ENCODE data around the gene CISD1. TPM values are rescaled to one million over a fixed set of nuclear protein-coding genes. Genes with fewer than 3 reads are reported as not detected.

CISD1 gene
- total RNA-seq, 6 experiments from 2014 or later, result 25.2 to 40.9 (median 26.4) TPM

GRCh38 chr10:58322072-58322834 lies 53.3 kb downstream of the CISD1 start:
- Histone ChIP-seq H3K9me3 (no peaks in the 10 kb centered on the region), H3K27me3 (no peaks in the 10 kb centered on the region), H3K4me3 (no peak overlapping the region), H3K4me1 (no peaks in the 10 kb centered on the region), H3K27ac (no peak overlapping the region), H3K36me3 (no peaks in the 10 kb centered on the region)
- 3% methylated on average over 3 of the region's 3 CpGs for WGBS (ENCODE audit: insufficient coverage, low coverage, low lambda C conversion rate, missing lambda C conversion rate)
- intact Hi-C loops (cut with DNase I), result no loop called here
- DNase-seq, result peak in 1 of 3 donors; percentile 28
- TF ChIP-seq POLR2A (IDR thresholded peaks at IDR 0.05), result no peak
- TF ChIP-seq CTCF (IDR thresholded peaks at IDR 0.05), result no peak
- ATAC-seq, result peak; percentile 56 to 92 (median 80)

- Histone ChIP-seq H3K4me1 (no peaks in the 10 kb centered on the region), H3K27me3 (no peaks in the 10 kb centered on the region), H3K36me3 (no peaks in the 10 kb centered on the region), H3K27ac (no peak overlapping the region), H3K9me3 (no peaks in the 10 kb centered on the region), H3K4me3 (no peak overlapping the region)
- DNase-seq, result no peak
- 55% methylated on average over 1 of the region's 1 CpG for WGBS (ENCODE audit: insufficient coverage, low coverage, low lambda C conversion rate, missing lambda C conversion rate)
- TF ChIP-seq CTCF (IDR thresholded peaks at IDR 0.05) (no peak), POLR2A (IDR thresholded peaks at IDR 0.05) (no peak)
- peak in 1 of 4 donors; percentile 13 for ATAC-seq
- intact Hi-C loops (cut with DNase I), result no loop called here
These were observed 53.9 kb downstream of the CISD1 start for GRCh38 chr10:58322835-58323209.

DNA sequence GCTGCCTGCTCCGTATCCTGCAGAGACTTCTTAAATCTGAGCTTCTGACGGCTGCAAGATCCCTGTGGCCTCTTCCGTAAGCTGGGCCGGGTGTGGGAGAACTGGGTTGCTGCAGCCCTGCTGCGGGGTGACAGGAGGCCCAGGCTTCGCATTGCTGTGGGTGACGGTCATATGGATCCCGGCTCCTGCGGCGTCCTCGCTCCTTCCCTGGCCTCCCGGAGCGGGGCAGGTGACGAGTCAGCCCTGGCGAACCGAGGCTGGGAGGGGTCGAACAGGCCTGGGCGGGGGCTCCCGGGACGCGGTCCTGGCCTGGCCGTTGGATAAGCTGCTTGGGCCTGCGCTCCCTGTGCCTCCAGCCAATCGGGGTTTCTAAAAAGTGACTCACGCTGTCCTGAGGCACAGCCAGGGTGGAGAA lies 58.0 kb downstream of the CISD1 start:
- 42% methylated on average over 10 of the region's 25 CpGs for WGBS (ENCODE audit: insufficient coverage, low coverage, low lambda C conversion rate, missing lambda C conversion rate)

GRCh38 chr10:58328233-58328632 lies 59.3 kb downstream of the CISD1 start:
- no peak overlapping the region for H3K4me3 ChIP-seq
- DNase-seq (no peak), ATAC-seq (no peak)
- H3K36me3 ChIP-seq, result no peaks in the 10 kb centered on the region
- H3K4me1 ChIP-seq, result no peaks in the 10 kb centered on the region
- no peak overlapping the region for H3K27ac ChIP-seq
- no peak for TF ChIP-seq CTCF (IDR thresholded peaks at IDR 0.05)
- TF ChIP-seq POLR2A (IDR thresholded peaks at IDR 0.05), result no peak
- H3K27me3 ChIP-seq, result no peaks in the 10 kb centered on the region
- intact Hi-C loops (cut with DNase I), result no loop called here
- WGBS (ENCODE audit: insufficient coverage, low coverage, low lambda C conversion rate, missing lambda C conversion rate), result no CpG with 5 or more reads among the region's 1 CpG
- H3K9me3 ChIP-seq, result no peaks in the 10 kb centered on the region

More for the DNA sequence above, 58.0 kb downstream of the CISD1 start:
- DNase-seq (peak in 2 of 3 donors; percentile 18 to 52), ATAC-seq (no peak)
- Histone ChIP-seq H3K36me3 (no peaks in the 10 kb centered on the region), H3K4me3 (no peak overlapping the region), H3K27me3 (no peaks in the 10 kb centered on the region), H3K4me1 (no peaks in the 10 kb centered on the region), H3K27ac (no peak overlapping the region), H3K9me3 (no peaks in the 10 kb centered on the region)
- intact Hi-C loops (cut with DNase I), result no loop called here
- TF ChIP-seq CTCF (IDR thresholded peaks at IDR 0.05) (no peak), POLR2A (IDR thresholded peaks at IDR 0.05) (no peak)

All from right lobe of liver (tissue), 6 donors.